K562 treated with DMSO at 1 percent for 12 hours (cell line): ENCODE results near the gene GBP4. TPM values are rescaled to one million over a fixed set of nuclear protein-coding genes. Genes with fewer than 3 reads are reported as not detected.

ENCODE experiments used
- total RNA-seq: library from RNA; unstranded; fragments of 300-600 nt; gene quantifications from 2 replicates; pipeline ENCODE4 v1.2.3, GENCODE V29; 2022; ENCODE audit not compliant: insufficient read depth

Gene GBP4, protein sequence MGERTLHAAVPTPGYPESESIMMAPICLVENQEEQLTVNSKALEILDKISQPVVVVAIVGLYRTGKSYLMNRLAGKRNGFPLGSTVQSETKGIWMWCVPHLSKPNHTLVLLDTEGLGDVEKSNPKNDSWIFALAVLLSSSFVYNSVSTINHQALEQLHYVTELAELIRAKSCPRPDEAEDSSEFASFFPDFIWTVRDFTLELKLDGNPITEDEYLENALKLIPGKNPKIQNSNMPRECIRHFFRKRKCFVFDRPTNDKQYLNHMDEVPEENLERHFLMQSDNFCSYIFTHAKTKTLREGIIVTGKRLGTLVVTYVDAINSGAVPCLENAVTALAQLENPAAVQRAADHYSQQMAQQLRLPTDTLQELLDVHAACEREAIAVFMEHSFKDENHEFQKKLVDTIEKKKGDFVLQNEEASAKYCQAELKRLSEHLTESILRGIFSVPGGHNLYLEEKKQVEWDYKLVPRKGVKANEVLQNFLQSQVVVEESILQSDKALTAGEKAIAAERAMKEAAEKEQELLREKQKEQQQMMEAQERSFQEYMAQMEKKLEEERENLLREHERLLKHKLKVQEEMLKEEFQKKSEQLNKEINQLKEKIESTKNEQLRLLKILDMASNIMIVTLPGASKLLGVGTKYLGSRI
- 0.12 TPM in 1 of 2 replicates, not detected in the other for total RNA-seq

DNA sequence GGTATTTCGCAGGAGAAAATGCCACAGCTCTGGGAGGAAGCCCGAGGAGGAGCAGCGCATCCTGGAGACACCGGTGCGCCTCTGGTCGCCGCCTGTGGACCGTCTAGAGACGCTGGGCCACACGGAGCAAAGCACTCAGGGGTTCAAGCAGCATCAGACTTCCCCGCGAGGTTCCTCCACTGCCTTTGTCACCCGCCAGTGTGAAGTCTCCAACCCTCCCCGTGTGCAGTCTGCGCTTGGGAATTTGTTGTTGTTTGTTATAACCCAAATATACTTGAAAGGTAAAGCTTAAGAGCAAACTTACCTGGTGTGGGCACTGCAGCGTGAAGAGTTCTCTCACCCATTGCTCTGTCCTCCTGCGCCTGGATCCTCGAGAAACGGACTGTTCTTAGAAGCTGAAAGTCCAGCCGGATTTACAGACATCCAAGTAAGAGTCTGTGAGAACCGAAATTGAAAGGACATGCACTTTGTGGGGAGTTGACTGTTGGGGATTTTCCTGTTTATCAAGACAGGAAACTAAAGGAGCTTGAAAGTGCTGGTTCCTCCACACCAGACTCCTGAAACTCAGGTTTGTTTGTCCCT, at the start of gene GBP4:
Gene GBP4, minus strand, starts transcription at position 452 of the 582 bp plus-strand sequence. Its CDS starts 108 bp downstream, at position 344.

DNA sequence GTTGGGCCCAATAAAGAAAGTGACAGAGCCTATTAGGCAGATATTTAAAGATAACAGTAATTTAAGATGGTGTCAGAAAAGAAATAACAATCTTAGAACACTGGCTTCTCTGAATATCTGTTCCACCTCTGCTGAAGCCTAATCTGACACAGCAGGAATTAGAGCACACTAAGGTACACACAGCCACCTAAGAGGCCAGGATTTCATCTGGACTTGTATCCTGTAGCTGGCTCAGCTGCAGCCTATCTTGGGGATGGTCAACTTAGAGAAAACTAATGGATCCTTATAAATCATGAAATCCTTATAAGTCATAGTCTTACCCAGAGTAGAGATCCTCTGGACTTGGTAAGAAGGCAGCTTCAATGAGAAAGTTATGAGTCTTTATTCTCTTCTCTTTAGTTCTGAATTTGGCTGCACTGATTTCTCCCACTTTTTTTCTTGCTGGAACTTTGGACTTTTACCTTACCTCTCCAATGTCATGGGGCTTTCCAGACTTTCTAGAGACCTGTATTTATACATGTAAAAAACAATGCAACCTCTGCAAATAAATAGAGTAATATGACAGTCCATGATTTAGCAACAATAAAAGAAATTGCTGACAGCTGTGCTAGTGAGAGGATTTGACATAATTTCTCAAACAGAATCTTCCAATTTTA, 23.0 kb downstream of the GBP4 start, which contains the start of gene GBP7:
Gene GBP7, minus strand, starts transcription at position 403 of the 656 bp plus-strand sequence. CDS start 4,068 bp downstream, outside the sequence.

Other genes starting within 250 kb of the GBP4 start
- gene KYAT3, start 206.3 kb downstream of the GBP4 start, total RNA-seq = 12.7 and 23.5 TPM in 2 replicates
- 2.8 and 6.2 TPM in 2 replicates for gene RBMXL1, start 206.3 kb downstream of the GBP4 start, total RNA-seq
- gene GBP3, start 176.1 kb downstream of the GBP4 start, total RNA-seq = 0.20 TPM in 1 of 2 replicates, not detected in the other
- 0.26 TPM in 1 of 2 replicates, not detected in the other for gene GBP1, start 133.7 kb downstream of the GBP4 start, total RNA-seq
- gene GBP2, start 72.8 kb downstream of the GBP4 start, total RNA-seq = 16.6 and 26.7 TPM in 2 replicates
- not detected in 2 replicates for gene GBP7, start 22.9 kb downstream of the GBP4 start, total RNA-seq
- 0.90 and 2.5 TPM in 2 replicates for gene GBP5, start 73.9 kb upstream of the GBP4 start, total RNA-seq
- gene GBP6, start 165.1 kb upstream of the GBP4 start, total RNA-seq = not detected in 2 replicates